T-helper 2 cell treated with Interferon-gamma antibody and Interleukin-4, amounts not matched to agents 100 ng/mL and 5 ng/mL, for 36 hours (primary cell): ENCODE data around the gene KIF20B. TPM values are rescaled to one million over a fixed set of nuclear protein-coding genes. Genes with fewer than 3 reads are reported as not detected.
"Not testable (repeated sequence)": the region's sequence is repeated elsewhere in the genome, so short reads cannot be mapped to it uniquely, and the experiment has no call there.

ENCODE experiments used
- intact Hi-C: fragments of 100-400 bp; cut with micrococcal nuclease; formaldehyde crosslinking; loops from one replicate; pipeline ENCODE4 v1.15.1; 2023
- total RNA-seq: library from RNA; stranded (reverse); gene quantifications from 2 replicates; pipeline ENCODE4 v1.2.3, GENCODE V29; 2022

The KIF20B gene
- total RNA-seq, 1 donor from 2014 or later: 64.4 TPM

- intact Hi-C loops: no loop called here
These were observed 70.3 kb downstream of the KIF20B start for GRCh38 chr10:89771684-89772083.

GRCh38 chr10:89773081-89773480, 71.7 kb downstream of the KIF20B start:
- intact Hi-C loops: no loop called here

- intact Hi-C loops: no loop called here
These were observed 75.3 kb downstream of the KIF20B start for GRCh38 chr10:89776665-89777064.

DNA sequence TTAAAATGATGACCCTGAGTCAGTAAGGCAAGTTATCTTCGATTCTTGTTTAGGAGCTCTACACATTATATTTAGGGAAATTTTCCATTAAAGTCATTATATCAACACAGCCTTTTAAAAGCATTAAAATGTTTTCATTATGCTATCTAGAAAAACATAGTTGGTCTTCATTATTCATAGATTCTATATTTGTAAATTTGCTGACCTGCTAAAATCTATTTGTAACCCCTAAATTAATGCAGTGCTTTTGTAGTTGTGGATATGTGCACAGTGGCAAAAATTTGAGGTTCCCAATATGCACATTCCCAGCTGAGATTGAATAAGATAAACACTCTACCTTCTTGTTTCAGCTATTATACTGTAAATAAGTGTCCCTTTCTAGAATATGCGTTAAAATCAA, 81.1 kb downstream of the KIF20B start:
- intact Hi-C loops: no loop called here

DNA sequence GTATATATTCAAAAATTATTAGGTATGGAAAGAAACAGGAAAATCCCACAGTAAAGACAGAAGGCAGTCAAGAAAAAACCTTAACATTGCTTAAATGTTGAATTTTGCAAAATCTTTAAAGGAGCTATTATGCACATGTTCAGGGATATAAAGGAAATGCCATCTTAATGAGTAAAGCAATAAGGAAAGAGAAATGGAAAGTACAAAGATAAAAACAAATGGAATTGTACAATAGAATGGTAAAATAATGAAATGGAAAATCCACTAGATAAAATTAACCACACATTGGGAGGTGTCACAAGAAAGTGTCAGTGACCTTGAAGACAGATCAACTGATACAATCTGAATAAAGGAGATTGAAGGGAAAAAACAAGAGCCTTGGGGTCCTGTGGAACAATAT, 82.0 kb downstream of the KIF20B start:
- intact Hi-C loops: no loop called here

DNA sequence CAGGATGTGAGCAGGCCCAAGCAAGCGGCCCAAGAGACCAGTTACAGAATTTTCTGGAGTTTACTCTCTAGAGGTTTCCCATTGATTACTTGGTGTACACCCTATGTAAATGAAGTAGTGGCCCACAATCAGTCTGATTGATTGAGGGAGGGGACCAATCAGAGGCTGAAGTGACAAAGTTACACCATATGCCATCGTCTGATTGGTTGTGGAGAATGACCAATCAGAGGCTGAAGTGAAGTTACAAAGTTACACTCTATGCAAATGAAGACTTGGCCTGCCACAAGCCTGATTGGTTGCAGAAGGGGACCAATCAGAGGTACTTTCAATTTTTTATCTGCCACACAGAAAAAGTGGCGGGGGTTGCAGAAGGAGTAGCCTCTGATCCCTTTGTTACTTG, 83.7 kb downstream of the KIF20B start:
- intact Hi-C loops: loop anchor here (5.0 kb wide), 1 partner anchor 83 kb away; the partner anchor contains the start of gene KIF20B

DNA sequence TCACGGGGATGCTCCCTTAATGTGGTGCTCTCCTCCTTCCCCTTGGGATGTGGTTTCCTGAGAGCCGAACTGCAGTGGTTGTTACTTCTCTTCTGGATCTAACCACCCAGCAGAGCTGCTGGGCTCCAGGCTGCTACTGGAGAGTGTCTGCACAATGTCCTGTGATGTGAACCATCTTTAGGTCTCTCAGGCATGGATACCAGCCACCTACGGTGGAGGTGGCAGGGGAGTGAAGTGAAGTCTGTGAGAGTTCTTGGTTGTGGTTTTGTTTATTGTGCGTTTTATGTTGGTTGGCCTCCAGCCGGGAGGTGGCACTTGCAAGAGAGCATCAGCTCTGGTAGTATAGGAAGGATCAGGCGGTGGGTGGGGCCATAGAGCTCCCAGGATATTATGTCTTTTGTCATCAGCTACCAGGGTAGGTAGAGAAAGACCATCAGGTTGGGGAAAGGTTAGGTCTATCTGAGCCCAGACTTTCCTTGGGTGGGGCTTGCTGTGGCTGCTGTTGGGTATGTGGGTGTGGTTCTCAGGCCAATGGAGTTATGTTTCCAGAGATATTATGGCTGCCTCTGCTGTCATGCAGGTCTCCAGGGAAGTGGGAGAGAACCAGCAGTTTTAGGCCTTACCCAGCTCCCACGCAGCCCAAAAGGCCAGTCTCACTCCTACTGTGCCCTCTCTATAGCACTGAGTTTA, 87.9 kb downstream of the KIF20B start:
- intact Hi-C loops: loop anchor here (5.0 kb wide), 1 partner anchor 87 kb away; the partner anchor contains the start of gene KIF20B

- intact Hi-C loops: loop anchor here (2.0 to 10.0 kb wide), 4 partner anchors 347 to 1080 kb away; partner anchors contain the start of gene RPP30
These were observed 90.8 kb downstream of the KIF20B start for GRCh38 chr10:89792187-89792586.

DNA sequence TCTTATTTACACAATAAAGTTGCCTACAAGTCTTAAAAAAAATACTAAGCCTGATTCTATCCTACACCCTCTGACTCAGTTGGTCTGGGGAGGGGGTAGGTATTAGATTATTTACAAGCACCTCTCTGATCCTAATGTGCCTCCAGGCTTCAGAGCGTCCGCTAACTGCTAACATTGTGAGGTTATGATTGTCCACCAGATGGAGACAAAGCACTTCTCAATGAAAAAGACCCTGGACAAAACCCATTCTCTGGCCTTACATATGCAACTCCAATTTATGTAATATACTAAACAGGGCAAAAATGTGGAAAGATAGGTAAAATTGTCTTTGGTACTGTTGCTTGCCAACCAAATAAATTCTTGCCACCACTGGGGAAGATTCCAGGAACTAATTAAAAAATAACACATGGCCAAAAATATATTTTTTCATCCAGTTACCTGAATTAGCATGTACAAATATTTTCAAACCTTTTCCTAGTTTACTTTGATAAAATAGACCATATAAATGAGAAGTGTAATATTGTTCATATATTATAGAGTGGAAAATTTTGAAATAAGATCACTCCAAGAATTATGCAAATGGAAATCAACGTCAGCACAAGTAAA, 92.4 kb downstream of the KIF20B start:
- intact Hi-C loops: loop anchor here (2.0 to 10.0 kb wide), 4 partner anchors 345 to 1079 kb away; partner anchors contain the start of gene RPP30

- intact Hi-C loops: loop anchor here (10.0 kb wide), 1 partner anchor 799 kb away; no protein-coding TSS in a partner anchor
These were observed 94.5 kb downstream of the KIF20B start for GRCh38 chr10:89795840-89796239.

GRCh38 chr10:89798092-89798491, 96.7 kb downstream of the KIF20B start:
- intact Hi-C loops: loop anchor here (10.0 kb wide), 1 partner anchor 797 kb away; no protein-coding TSS in a partner anchor

DNA sequence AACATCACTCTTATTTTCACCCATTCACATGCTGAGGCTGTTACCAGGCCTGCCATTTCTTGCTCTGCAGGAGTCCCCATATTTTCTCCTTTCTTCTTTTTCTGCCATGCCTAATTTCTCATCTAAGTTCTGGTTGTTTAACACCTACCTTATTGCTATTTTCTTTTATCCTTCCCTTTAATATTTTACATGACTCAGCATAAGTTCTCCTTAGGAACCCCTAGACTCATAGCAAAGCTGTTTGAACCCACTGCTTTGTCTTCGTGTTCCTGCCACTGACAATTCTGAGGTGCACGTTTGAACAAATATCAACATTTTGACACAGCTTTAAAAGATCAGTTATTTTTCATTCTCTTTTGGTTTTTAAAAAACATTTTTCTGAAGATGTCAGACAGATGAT, 98.2 kb downstream of the KIF20B start:
- intact Hi-C loops: loop anchor here (10.0 kb wide), 1 partner anchor 795 kb away; no protein-coding TSS in a partner anchor

DNA sequence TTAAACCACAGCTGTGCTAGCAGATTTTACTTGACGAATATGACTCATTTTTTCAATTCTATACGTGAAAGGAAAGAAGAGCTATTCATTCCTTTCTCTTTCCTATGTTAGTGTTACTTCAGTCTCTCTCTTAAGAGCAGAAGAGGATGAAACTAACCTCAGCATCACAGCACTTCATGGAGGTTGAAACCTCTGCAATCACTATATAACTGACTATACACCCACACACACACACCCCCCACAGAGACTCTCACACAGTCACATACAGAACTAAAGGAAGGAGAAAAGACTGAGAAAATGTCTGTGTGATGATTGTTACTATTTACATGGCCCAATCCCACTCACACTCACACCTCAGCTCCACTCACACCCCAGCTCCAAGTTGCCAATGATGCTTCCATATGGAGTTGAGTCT, 104.2 kb downstream of the KIF20B start:
- intact Hi-C loops: no loop called here

- intact Hi-C loops: no loop called here
These were observed 107.5 kb downstream of the KIF20B start for GRCh38 chr10:89808842-89809241.

DNA sequence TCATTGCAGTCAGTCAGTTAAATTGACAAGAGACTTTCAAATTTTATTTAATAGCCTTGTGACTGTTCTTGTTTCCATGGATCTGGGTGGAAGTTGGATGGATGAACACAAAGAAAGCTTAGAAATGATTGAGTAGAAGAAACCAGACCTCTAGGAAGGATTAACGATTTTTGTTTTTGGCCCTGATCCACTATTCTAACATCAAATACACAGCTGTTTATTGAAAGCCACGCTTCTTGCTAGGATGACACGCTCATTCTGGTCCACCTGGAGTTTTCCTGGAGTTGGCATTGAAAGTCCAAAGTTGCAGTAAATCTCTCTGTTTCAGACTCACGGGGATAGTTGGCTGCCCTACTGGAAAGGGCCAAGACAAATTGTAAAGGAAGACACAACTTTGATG, 108.4 kb downstream of the KIF20B start:
- intact Hi-C loops: no loop called here

- intact Hi-C loops: no loop called here
These were observed 109.6 kb downstream of the KIF20B start for GRCh38 chr10:89810908-89811525.

GRCh38 chr10:89813546-89813945, 112.2 kb downstream of the KIF20B start:
- intact Hi-C loops: no loop called here

GRCh38 chr10:89814278-89814677, 112.9 kb downstream of the KIF20B start:
- intact Hi-C loops: no loop called here

GRCh38 chr10:89815049-89815853, 113.9 kb downstream of the KIF20B start:
- intact Hi-C loops: no loop called here

GRCh38 chr10:89819008-89819407, 117.6 kb downstream of the KIF20B start:
- intact Hi-C loops: not testable (repeated sequence)
